H1 (cell line): ENCODE measurements around the gene NCK1. TPM values are rescaled to one million over a fixed set of nuclear protein-coding genes. Genes with fewer than 3 reads are reported as not detected.

Experiments used
- CTCF ChIA-PET: fragments of 300-600 bp; sonication (Branson Sonifier 250); formaldehyde crosslinking; loops from one replicate; lab custom pipeline; 2021; ENCODE audit not compliant: partially characterized antibody; lab: Charles Lee
- POLR2A ChIA-PET: fragments of 300-600 bp; sonication (Branson Sonifier 250); formaldehyde crosslinking; loops from one replicate; lab custom pipeline; 2021; ENCODE audit warnings: inconsistent platforms; ENCODE audit not compliant: partially characterized antibody; lab: Charles Lee
- DNase-seq, 2 experiments: peaks; one replicate each; pipeline versions ENCODE4 v3.0.0 to v3.0.0-alpha.2; 2010 to 2022; ENCODE audit warnings: low spot score in 2 of 2, low read depth in 1 of 2, mixed read lengths in 1 of 2
- FAIRE-seq: peaks from 2 replicates; lab custom pipeline; 2011; peaks lifted over from hg19 to GRCh38; lab: Jason Lieb, UNC
- H2AFZ ChIP-seq: 2 replicates; pipeline ENCODE4 v1.8.1; 2012; ENCODE audit warnings: low read length, inconsistent platforms
- H2AK5ac ChIP-seq: 2 replicates; pipeline ENCODE4 v1.6.1; 2013; ENCODE audit warnings: low read depth, low read length
- H2BK120ac ChIP-seq: replicated peaks from 2 replicates; pipeline ENCODE3; 2013; ENCODE audit warnings: low read depth, low read length, inconsistent platforms
- H2BK12ac ChIP-seq: 2 replicates; pipeline ENCODE4 v1.6.1; 2013; ENCODE audit warnings: low read depth, low read length
- H2BK15ac ChIP-seq: 2 replicates; pipeline ENCODE4 v1.6.1; 2013; ENCODE audit warnings: low read length
- H2BK20ac ChIP-seq: 2 replicates; pipeline ENCODE4 v1.6.1; 2013; ENCODE audit warnings: low read length
- H2BK5ac ChIP-seq: 2 replicates; pipeline ENCODE4 v1.6.1; 2013; ENCODE audit warnings: low read depth, low read length
- H3K14ac ChIP-seq: 2 replicates; pipeline ENCODE4 v1.6.1; 2013; ENCODE audit warnings: inconsistent platforms; ENCODE audit not compliant: insufficient read length
- H3K18ac ChIP-seq: 2 replicates; pipeline ENCODE4 v1.6.1; 2013; ENCODE audit warnings: low read length; ENCODE audit errors: extremely low read depth
- H3K23ac ChIP-seq: 2 replicates; pipeline ENCODE4 v1.6.1; 2013; ENCODE audit warnings: inconsistent platforms; ENCODE audit not compliant: insufficient read length
- H3K23me2 ChIP-seq: 2 replicates; pipeline ENCODE4 v1.6.1; 2013; ENCODE audit warnings: low read depth, low read length
- H3K27ac ChIP-seq: 2 replicates; pipeline ENCODE4 v1.6.1; 2011; ENCODE audit warnings: low read depth, low read length, inconsistent platforms
- H3K27me3 ChIP-seq, 4 experiments: replicated peaks in 1 of 4; 1 replicate in 1 of 4; 2 replicates in 3 of 4; pipeline versions ENCODE4 v1.6.1 to v1.8.1; 2011 to 2013; ENCODE audit warnings: low read length in 3 of 4, mild to moderate bottlenecking in 3 of 4, inconsistent platforms in 2 of 4, mixed read lengths in 2 of 4, moderate library complexity in 1 of 4; ENCODE audit not compliant: control insufficient read depth in 3 of 4, insufficient read depth in 3 of 4; ENCODE audit errors: extremely low read depth in 1 of 4
- H3K36me3 ChIP-seq, 4 experiments: 2 replicates each; pipeline versions ENCODE4 v1.6.1 to v1.8.1; 2011 to 2013; ENCODE audit warnings: mild to moderate bottlenecking in 4 of 4, low read length in 3 of 4, moderate library complexity in 2 of 4, control low read depth in 1 of 4, inconsistent platforms in 1 of 4; ENCODE audit not compliant: insufficient read depth in 4 of 4, control insufficient read depth in 2 of 4
- H3K4ac ChIP-seq: replicated peaks from 2 replicates; pipeline ENCODE3; 2013; ENCODE audit warnings: low read length, low read depth, mixed read lengths, inconsistent platforms; ENCODE audit not compliant: insufficient read length
- H3K4me1 ChIP-seq, 4 experiments: replicated peaks in 1 of 4; 1 replicate in 1 of 4; 2 replicates in 3 of 4; pipeline versions ENCODE4 v1.6.1 to v1.8.1; 2011 to 2013; ENCODE audit warnings: low read length in 3 of 4, inconsistent platforms in 2 of 4, mixed read lengths in 1 of 4; ENCODE audit not compliant: insufficient read depth in 4 of 4, control insufficient read depth in 3 of 4
- H3K4me2 ChIP-seq, 2 experiments: 2 replicates each; pipeline versions ENCODE4 v1.6.1 to v1.8.1; 2011 to 2013; ENCODE audit warnings: low read depth in 2 of 2, low read length in 2 of 2, control low read depth in 1 of 2, inconsistent platforms in 1 of 2, mild to moderate bottlenecking in 1 of 2; ENCODE audit not compliant: insufficient read depth in 1 of 2
- H3K4me3 ChIP-seq, 4 experiments: fragments of 200-600, 300-600 bp in 1 of 4; sonication (generic), shearing (Covaris generic), sonication (Bioruptor Twin) in 1 of 4; 2 replicates each; pipeline versions ENCODE4 v1.5.1 to v1.8.1; 2011 to 2016; ENCODE audit warnings: low read length in 4 of 4, low read depth in 3 of 4, control low read depth in 2 of 4, inconsistent platforms in 2 of 4, mild to moderate bottlenecking in 2 of 4, mixed read lengths in 1 of 4, moderate library complexity in 1 of 4; ENCODE audit not compliant: insufficient read depth in 2 of 4; ENCODE audit errors: extremely low read depth in 1 of 4
- H3K56ac ChIP-seq: replicated peaks from 2 replicates; pipeline ENCODE3; 2013; ENCODE audit warnings: low read depth, mild to moderate bottlenecking, mixed read lengths, low read length, inconsistent platforms; ENCODE audit not compliant: insufficient read length
- H3K79me1 ChIP-seq: 2 replicates; pipeline ENCODE4 v1.6.1; 2013; ENCODE audit warnings: low read depth, low read length, control low read depth
- H3K79me2 ChIP-seq, 2 experiments: 2 replicates each; pipeline versions ENCODE4 v1.6.1 to v1.8.1; 2012 to 2013; ENCODE audit warnings: low read length in 2 of 2, mild to moderate bottlenecking in 2 of 2, inconsistent platforms in 1 of 2; ENCODE audit not compliant: insufficient read depth in 2 of 2, control insufficient read depth in 1 of 2
- H3K9ac ChIP-seq, 4 experiments: replicated peaks in 1 of 4; 1 replicate in 1 of 4; 2 replicates in 3 of 4; pipeline versions ENCODE4 v1.6.1 to v1.8.1; 2011 to 2013; ENCODE audit warnings: low read depth in 3 of 4, low read length in 3 of 4, control low read depth in 2 of 4, mild to moderate bottlenecking in 2 of 4, moderate library complexity in 2 of 4, inconsistent platforms in 1 of 4; ENCODE audit errors: extremely low read depth in 1 of 4
- H3K9me3 ChIP-seq, 2 experiments: 2 replicates each; pipeline versions ENCODE4 v1.6.1 to v1.8.1; 2012 to 2013; ENCODE audit warnings: mild to moderate bottlenecking in 2 of 2, moderate library complexity in 2 of 2, control low read depth in 1 of 2, inconsistent platforms in 1 of 2, low read depth in 1 of 2, low read length in 1 of 2, mixed read lengths in 1 of 2; ENCODE audit not compliant: insufficient read depth in 2 of 2
- H4K20me1 ChIP-seq, 2 experiments: replicated peaks in 1 of 2; 2 replicates each; pipeline versions ENCODE3 to v1.8.1; 2011 to 2013; ENCODE audit warnings: inconsistent platforms in 2 of 2, low read length in 2 of 2, mild to moderate bottlenecking in 1 of 2; ENCODE audit not compliant: insufficient read depth in 2 of 2, control insufficient read depth in 1 of 2
- H4K5ac ChIP-seq: 2 replicates; pipeline ENCODE4 v1.6.1; 2013; ENCODE audit warnings: low read length, low read depth, mixed read lengths, inconsistent platforms; ENCODE audit not compliant: insufficient read length
- H4K8ac ChIP-seq: 2 replicates; pipeline ENCODE4 v1.8.0; 2013; ENCODE audit warnings: mild to moderate bottlenecking, moderate library complexity, low read length, inconsistent platforms; ENCODE audit not compliant: insufficient read depth; ENCODE audit errors: extremely low read depth
- H4K91ac ChIP-seq: replicated peaks from 2 replicates; pipeline ENCODE3; 2013; ENCODE audit warnings: low read length, mixed read lengths, inconsistent platforms; ENCODE audit not compliant: insufficient read length
- CHD1 ChIP-seq: IDR thresholded peaks from 2 replicates; pipeline ENCODE4 v1.6.1; 2012; ENCODE audit warnings: low read depth, low read length, improper control_type of control experiment
- CREB1 ChIP-seq: IDR thresholded peaks from 2 replicates; pipeline ENCODE4 v1.6.1; 2012; ENCODE audit warnings: inconsistent platforms
- EP300 ChIP-seq, 2 experiments: IDR thresholded peaks; 1 replicate in 1 of 2; 2 replicates in 1 of 2; pipeline ENCODE4 v1.6.1; 2011 to 2012; ENCODE audit warnings: low read depth in 2 of 2, low read length in 2 of 2, mild to moderate bottlenecking in 2 of 2, borderline replicate concordance in 1 of 2, inconsistent platforms in 1 of 2, moderate library complexity in 1 of 2
- KDM1A ChIP-seq: fragments of 200-600, 300-600 bp; sonication (generic); IDR thresholded peaks from 2 replicates; pipeline ENCODE4 v1.7.1; 2016; ENCODE audit warnings: mild to moderate bottlenecking, low read length, borderline replicate concordance
- KDM4A ChIP-seq: IDR thresholded peaks from one replicate; pipeline ENCODE4 v1.7.1; 2012; ENCODE audit warnings: low read depth, mild to moderate bottlenecking, moderate library complexity, low read length, inconsistent platforms; ENCODE audit not compliant: severe bottlenecking
- KDM5A ChIP-seq: fragments of 200-600 bp; IDR thresholded peaks from 2 replicates; pipeline ENCODE4 v1.7.1; 2012; ENCODE audit warnings: mild to moderate bottlenecking, low read length, inconsistent platforms, mixed read lengths
- MAFK ChIP-seq: IDR thresholded peaks from 2 replicates; pipeline ENCODE4 v1.6.1; 2012; ENCODE audit warnings: low read depth, mild to moderate bottlenecking, improper control_type of control experiment, low read length
- NRF1 ChIP-seq: IDR thresholded peaks from 2 replicates; pipeline ENCODE4 v1.6.1; 2011; ENCODE audit warnings: mild to moderate bottlenecking, low read depth, low read length, improper control_type of control experiment
- RXRA ChIP-seq: IDR thresholded peaks from 2 replicates; pipeline ENCODE4 v1.6.1; 2011; ENCODE audit warnings: low read depth, mild to moderate bottlenecking, low read length, moderate library complexity; ENCODE audit not compliant: insufficient read depth
- SIN3A ChIP-seq, 2 experiments: IDR thresholded peaks in 1 of 2; conservative IDR thresholded peaks in 1 of 2; 2 replicates each; pipeline ENCODE4 v1.6.1; 2011 to 2012; ENCODE audit warnings: low read length in 2 of 2, improper control_type of control experiment in 1 of 2, low read depth in 1 of 2, mild to moderate bottlenecking in 1 of 2
- SIX5 ChIP-seq: IDR thresholded peaks from 2 replicates; pipeline ENCODE4 v1.6.1; 2011; ENCODE audit warnings: mild to moderate bottlenecking, low read depth, low read length
- SP1 ChIP-seq: IDR thresholded peaks from 2 replicates; pipeline ENCODE4 v1.6.1; 2011; ENCODE audit warnings: low read depth, low read length
- SP2 ChIP-seq: IDR thresholded peaks from 2 replicates; pipeline ENCODE4 v1.6.1; 2012; ENCODE audit warnings: mild to moderate bottlenecking, low read length, inconsistent platforms
- TBP ChIP-seq: IDR thresholded peaks from 2 replicates; pipeline ENCODE4 v1.6.1; 2011; ENCODE audit warnings: low read depth, low read length, improper control_type of control experiment
- TCF12 ChIP-seq: IDR thresholded peaks from 2 replicates; pipeline ENCODE4 v1.6.1; 2011; ENCODE audit warnings: low read depth, mild to moderate bottlenecking, low read length
- WGBS, 2 experiments: shearing (Covaris generic) in 1 of 2; methylation state at CpG; one replicate each; pipeline versions ENCODE4 v1.1.6 to v1.1.7; 2013 to 2015; ENCODE audit warnings: low lambda C conversion rate in 2 of 2, mixed read lengths in 2 of 2, inconsistent platforms in 1 of 2, low coverage in 1 of 2, missing lambda C conversion rate in 1 of 2; ENCODE audit not compliant: insufficient replicate concordance in 2 of 2, insufficient coverage in 1 of 2, insufficient read length in 1 of 2; ENCODE audit errors: extremely low coverage in 1 of 2, missing lambda C conversion rate in 1 of 2; 5-methylcytosine and 5-hydroxymethylcytosine counted together
- polyA plus RNA-seq, 7 experiments: library from polyadenylated mRNA; depleted of rRNA in 3 of 7; stranded (reverse) in 5 of 7; unstranded in 2 of 7; fragments of >200 nt in 5 of 7; fragments of 200-250 nt in 2 of 7; gene quantifications; 1 replicate in 5 of 7; 2 replicates in 1 of 7; 4 replicates in 1 of 7; pipeline versions ENCODE4 v1.2.1 to v1.2.3, GENCODE V29; 2011 to 2013; ENCODE audit warnings: missing spikeins in 2 of 7, mixed read lengths in 2 of 7
- total RNA-seq: library from RNA; stranded (reverse); fragmentation: NEBNext Ultra II Directional; extraction: Animal tissue kit (Norgen Biotek cat#: 25700); gene quantifications from 2 replicates; pipeline ENCODE4 v1.2.1, GENCODE V29; 2021

The NCK1 gene
- total and polyA plus RNA-seq, 2 of the 8 experiments (the other 6 are each of a cell fraction or from before 2014, with no cell fraction given) = 10.0 to 28.5 TPM

- no peak overlapping the region for H2AK5ac ChIP-seq
- no peak overlapping the region for H3K18ac ChIP-seq
- no peak for FAIRE-seq
- no peak overlapping the region for H3K14ac ChIP-seq
- H3K4ac ChIP-seq = no peak overlapping the region
- no peak overlapping the region for H3K23ac ChIP-seq
- DNase-seq = no peak
- no peak overlapping the region for H4K91ac ChIP-seq
- H3K79me1 ChIP-seq = peaks cover 9% of the 10 kb centered on the region
- no peaks in the 10 kb centered on the region for H3K27me3 ChIP-seq
- H2BK120ac ChIP-seq = no peak overlapping the region
- H2BK20ac ChIP-seq = no peak overlapping the region
- H4K5ac ChIP-seq = no peak overlapping the region
- H2BK12ac ChIP-seq = no peak overlapping the region
- WGBS, 2 experiments = 88% methylated on average over 1 of the region's 1 CpG; no CpG with 5 or more reads in 1 of the 2 experiments
- no peak overlapping the region for H4K8ac ChIP-seq
- no peak overlapping the region for H3K4me3 ChIP-seq
- H3K36me3 ChIP-seq = no peaks in the 10 kb centered on the region
- H4K20me1 ChIP-seq = peaks cover 6 to 15% of the 10 kb centered on the region in 2 experiments
- no peak overlapping the region for H3K56ac ChIP-seq
- POLR2A ChIA-PET = no interaction called here
- H3K9me3 ChIP-seq = no peaks in the 10 kb centered on the region
- H2BK15ac ChIP-seq = no peak overlapping the region
- H3K4me1 ChIP-seq = peaks cover 0 to 13% (median 7%) of the 10 kb centered on the region in 4 experiments; a peak in 5 of 7 replicates
- no peak overlapping the region for H3K4me2 ChIP-seq
- H3K9ac ChIP-seq = no peak overlapping the region
- H3K23me2 ChIP-seq = no peaks in the 10 kb centered on the region
- H3K27ac ChIP-seq = no peak overlapping the region
- CTCF ChIA-PET = interaction anchor here (0.6 kb wide), 1 partner anchor 736 kb away, joined by 3 read pairs; no protein-coding TSS in a partner anchor
- peaks cover 0 to 100% of the 10 kb centered on the region in 2 experiments for H3K79me2 ChIP-seq
- H2AFZ ChIP-seq = no peak overlapping the region
- H2BK5ac ChIP-seq = no peak overlapping the region
- no peak for TF ChIP-seq MAFK
- TF ChIP-seq SP1 = no peak
- no peak for TF ChIP-seq EP300 (IDR thresholded peaks at IDR 0.05; ENCODE audit: borderline replicate concordance in 1 of 2, low read depth in 2 of 2, low read length in 2 of 2)
- TF ChIP-seq KDM1A = no peak
- no peak for TF ChIP-seq SIX5
- no peak for TF ChIP-seq SIN3A (conservative IDR thresholded peaks at IDR 0.05 in 1 of 2, IDR thresholded peaks at IDR 0.05 in 1 of 2; ENCODE audit: low read depth in 1 of 2, low read length in 2 of 2)
- TF ChIP-seq SP2 = no peak
- TF ChIP-seq TBP = no peak
- TF ChIP-seq CHD1 = no peak
- no peak for TF ChIP-seq CREB1
- TF ChIP-seq KDM4A = no peak
- no peak for TF ChIP-seq NRF1
- no peak for TF ChIP-seq KDM5A
- TF ChIP-seq TCF12 = no peak
- no peak for TF ChIP-seq RXRA
Observed at GRCh38 chr3:136905549-136905948, 43.5 kb downstream of the NCK1 start.
